Measurements from ENCODE around the gene SMIM43.
A peak's percentile ranks its signal among the peaks of the same experiment; 100 is the strongest.

SMIM43 gene

DNA sequence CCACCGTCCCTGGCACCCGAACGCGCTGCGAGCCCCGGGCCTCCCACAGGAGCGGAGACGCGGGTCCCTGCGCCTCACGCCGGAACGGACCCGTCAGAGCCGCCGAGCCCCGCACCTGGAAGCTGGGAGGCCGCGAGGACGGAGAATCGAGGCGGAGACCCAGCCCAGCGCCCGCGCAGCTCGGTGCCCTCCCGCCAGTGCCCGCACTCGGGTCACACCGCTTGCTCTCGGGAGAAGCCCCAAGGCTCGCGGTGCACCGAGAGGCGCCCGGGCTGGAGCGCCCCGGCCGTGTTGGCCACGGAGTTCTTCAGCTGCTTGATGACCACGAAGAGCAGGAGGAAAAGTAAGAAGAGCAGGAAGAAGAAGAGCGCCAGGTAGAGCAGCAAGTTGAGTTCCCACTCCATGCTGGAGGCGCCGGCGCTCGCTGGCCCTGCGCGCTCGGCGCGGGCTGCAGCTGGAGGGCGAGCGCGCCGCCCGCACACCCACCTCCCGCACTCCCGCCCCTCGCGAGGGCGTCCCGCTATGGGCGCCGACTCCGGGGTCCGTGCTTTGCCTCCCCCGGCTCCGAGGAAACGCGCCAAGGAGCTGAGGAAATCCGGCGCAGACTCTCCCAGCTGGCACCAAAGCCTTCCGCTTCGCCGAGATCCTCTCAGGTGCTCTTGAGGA lies at the start of gene SMIM43:
Gene SMIM43 (minus strand): TSS at position 463 of the 666 bp plus-strand sequence. CDS start 59 bp downstream, at position 404.
- no peak for TF ChIP-seq JUND (IDR thresholded peaks at IDR 0.05; ENCODE audit: low read depth)
- in situ Hi-C loops (cut with HindIII; ENCODE audit: low pct_unique_long_range_greater_than_20kb, low sequenced_read_pairs), result no loop called here
- DNase-seq (ENCODE audit: low read depth in 1 of 2, low spot score in 1 of 2), result no peak

DNA sequence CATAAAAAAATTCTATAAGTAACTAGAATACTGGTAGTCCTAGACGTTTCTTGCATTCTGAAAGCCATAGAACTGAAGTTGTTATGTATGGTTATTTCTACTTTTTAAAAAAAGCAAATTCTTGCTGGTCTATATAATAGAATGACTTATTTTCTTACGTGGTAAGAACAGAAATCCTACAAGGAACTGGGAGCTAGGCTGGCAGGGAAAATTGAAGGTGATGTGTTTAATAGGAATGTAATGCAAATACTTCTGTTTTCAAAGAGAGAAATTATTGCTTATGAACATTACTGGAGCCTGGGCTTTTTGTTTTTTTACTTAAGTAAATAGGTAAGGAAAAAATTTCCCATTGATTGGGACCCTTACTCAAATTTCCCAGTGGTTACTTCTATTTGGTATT lies 49.8 kb upstream of the SMIM43 start:
- DNase-seq (ENCODE audit: low read depth in 1 of 2, low spot score in 1 of 2), result no peak
- in situ Hi-C loops (cut with HindIII; ENCODE audit: low pct_unique_long_range_greater_than_20kb, low sequenced_read_pairs), result no loop called here
- no peak for TF ChIP-seq JUND (IDR thresholded peaks at IDR 0.05; ENCODE audit: low read depth)

DNA sequence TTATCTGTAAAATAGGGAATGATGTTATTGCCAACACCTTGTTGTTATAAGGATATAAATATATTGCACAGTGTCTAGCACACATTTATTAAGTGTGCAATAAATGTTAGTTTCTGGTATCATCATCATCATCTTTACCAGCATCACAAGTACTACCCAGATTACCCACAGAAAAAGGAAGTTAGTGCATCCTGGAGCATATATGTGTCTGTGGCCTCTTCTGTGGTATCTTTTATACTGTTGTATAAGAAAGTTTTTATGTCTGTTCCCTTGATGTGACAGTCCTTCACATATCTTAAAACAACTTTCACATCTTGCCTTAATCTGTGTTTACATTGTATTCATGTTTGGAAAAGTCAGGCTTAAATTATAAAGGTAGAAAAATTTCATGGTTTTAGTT lies 46.2 kb upstream of the SMIM43 start:
- in situ Hi-C loops (cut with HindIII; ENCODE audit: low pct_unique_long_range_greater_than_20kb, low sequenced_read_pairs), result no loop called here
- no peak for DNase-seq (ENCODE audit: low read depth in 1 of 2, low spot score in 1 of 2)
- no peak for TF ChIP-seq JUND (IDR thresholded peaks at IDR 0.05; ENCODE audit: low read depth)

DNA sequence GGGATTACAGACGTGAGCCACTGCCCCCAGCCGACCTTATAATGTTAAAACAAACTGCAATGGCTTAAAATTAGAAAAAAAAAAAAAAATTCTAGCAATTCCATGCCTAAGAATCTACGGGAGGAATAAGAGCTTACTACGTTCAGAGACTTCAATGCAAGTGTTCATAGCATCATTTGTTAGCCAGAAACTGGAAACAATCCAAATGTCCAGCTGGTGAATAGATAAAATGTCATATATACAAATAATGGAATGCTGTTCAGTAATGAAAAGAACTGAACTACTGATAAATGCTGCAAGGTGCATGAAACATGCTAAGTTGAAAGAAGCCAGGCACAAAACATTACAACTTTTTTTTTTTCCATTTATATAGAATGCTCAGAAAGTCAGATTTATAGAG lies 41.4 kb upstream of the SMIM43 start:
- TF ChIP-seq JUND (IDR thresholded peaks at IDR 0.05; ENCODE audit: low read depth), result no peak
- no peak for DNase-seq (ENCODE audit: low read depth in 1 of 2, low spot score in 1 of 2)
- in situ Hi-C loops (cut with HindIII; ENCODE audit: low pct_unique_long_range_greater_than_20kb, low sequenced_read_pairs), result no loop called here

DNA sequence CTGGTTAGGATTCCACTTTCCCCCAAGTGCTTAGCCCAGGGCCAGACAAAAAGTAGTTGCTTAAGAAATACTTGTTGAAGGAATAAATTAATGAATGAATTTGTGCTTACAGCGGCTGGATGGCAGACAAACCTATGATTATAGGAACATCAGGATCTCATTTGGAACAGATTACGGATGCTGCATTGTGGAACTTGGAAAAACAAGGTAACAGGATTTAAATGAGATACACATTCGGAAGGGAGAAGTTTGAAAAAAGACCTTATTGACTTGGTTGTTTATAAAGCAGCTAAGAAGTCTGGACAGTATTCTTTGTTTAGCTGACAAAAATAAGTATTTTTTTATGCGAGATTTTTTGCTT lies 36.7 kb upstream of the SMIM43 start:
- DNase-seq (ENCODE audit: low read depth in 1 of 2, low spot score in 1 of 2), result no peak
- in situ Hi-C loops (cut with HindIII; ENCODE audit: low pct_unique_long_range_greater_than_20kb, low sequenced_read_pairs), result no loop called here
- no peak for TF ChIP-seq JUND (IDR thresholded peaks at IDR 0.05; ENCODE audit: low read depth)

DNA sequence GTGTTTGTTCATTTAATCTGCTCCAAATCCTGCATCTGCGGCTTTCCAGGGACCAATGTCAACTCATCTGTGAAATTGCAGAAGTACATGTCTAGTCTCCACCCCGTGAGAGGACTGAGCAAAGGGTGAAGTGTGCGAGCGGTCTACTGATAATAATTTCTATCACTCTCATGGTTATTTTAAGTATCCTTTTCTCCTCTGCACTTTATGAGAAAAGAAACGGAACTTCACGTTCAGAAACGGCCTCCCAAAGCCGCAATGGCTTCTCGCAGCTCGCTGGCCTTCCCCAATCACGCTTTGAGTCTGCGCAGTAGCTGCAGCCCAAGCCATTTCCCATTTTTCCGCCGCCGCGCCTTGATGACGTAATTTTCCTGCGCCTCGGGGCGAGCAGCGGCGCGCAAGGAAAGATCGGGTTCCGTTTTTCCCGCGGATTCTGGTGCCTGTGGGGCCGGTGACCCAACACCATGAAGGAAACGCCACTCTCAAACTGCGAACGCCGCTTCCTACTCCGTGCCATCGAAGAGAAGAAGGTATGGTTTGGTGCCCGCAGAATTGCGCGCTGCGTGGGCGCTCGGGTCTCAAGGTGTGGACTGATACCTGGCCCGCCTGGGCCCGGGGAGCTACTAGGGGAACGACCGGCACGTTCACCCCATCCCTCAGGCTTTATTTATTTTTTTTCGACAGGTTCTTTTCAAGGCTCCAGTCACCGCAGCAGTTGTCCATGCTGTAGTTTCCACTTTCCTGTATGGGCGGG lies 36.2 kb upstream of the SMIM43 start, which contains the start of gene EXOSC9:
Gene EXOSC9 (plus strand): TSS at position 363 of the 754 bp plus-strand sequence. CDS start 102 bp downstream, at position 465.
- DNase-seq (ENCODE audit: low read depth in 1 of 2, low spot score in 1 of 2), result peak; percentile 18 to 94
- TF ChIP-seq JUND (IDR thresholded peaks at IDR 0.05; ENCODE audit: low read depth), result no peak
- in situ Hi-C loops (cut with HindIII; ENCODE audit: low pct_unique_long_range_greater_than_20kb, low sequenced_read_pairs), result no loop called here

DNA sequence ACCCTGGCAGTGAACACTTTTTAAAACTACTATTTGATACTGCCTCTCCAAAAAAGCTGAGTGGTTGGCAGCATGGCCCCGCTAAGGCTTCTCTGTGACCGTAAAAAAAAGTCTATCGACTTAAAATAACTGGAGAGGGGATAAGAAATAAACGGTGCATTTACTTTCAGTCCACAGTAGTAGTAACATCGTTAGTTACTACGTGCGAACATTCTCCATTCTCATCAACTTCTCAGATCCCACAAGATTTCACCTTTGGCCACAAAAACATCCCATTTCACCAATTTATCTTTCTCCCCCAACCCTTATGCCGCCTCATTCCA lies 35.6 kb upstream of the SMIM43 start:
- no peak for TF ChIP-seq JUND (IDR thresholded peaks at IDR 0.05; ENCODE audit: low read depth)
- in situ Hi-C loops (cut with HindIII; ENCODE audit: low pct_unique_long_range_greater_than_20kb, low sequenced_read_pairs), result no loop called here
- DNase-seq (ENCODE audit: low read depth in 1 of 2, low spot score in 1 of 2), result no peak

DNA sequence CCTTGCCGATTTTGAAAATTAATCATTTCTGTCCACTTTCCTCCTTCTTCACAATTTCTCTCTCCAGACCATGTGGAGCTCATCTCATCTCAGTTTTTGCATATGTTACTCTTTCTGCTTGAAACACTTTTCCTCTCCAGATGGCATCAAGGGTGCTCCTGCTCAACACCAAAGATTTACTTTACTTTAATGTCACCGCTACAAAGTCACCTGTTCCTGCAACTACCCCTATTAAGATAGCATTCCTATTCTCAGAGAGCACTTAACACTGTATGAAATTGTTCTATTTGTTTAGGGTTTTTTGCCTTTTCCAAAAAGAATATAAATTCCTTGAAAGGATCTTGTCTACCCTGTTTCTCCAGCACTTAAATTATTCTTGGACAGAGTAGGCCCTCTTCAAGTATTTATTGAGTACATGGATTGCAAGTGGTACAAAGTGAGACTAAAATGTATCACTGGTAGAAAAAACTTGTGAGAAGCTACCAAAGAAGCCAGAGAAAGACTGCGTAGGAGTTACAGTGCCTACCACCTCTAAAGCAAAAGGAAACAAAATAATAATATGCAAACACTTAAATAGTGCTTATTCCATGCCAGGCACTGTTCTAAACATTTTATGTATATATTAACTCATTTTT lies 35.0 kb upstream of the SMIM43 start:
- in situ Hi-C loops (cut with HindIII; ENCODE audit: low pct_unique_long_range_greater_than_20kb, low sequenced_read_pairs), result no loop called here
- TF ChIP-seq JUND (IDR thresholded peaks at IDR 0.05; ENCODE audit: low read depth), result no peak
- DNase-seq (ENCODE audit: low read depth in 1 of 2, low spot score in 1 of 2), result no peak

DNA sequence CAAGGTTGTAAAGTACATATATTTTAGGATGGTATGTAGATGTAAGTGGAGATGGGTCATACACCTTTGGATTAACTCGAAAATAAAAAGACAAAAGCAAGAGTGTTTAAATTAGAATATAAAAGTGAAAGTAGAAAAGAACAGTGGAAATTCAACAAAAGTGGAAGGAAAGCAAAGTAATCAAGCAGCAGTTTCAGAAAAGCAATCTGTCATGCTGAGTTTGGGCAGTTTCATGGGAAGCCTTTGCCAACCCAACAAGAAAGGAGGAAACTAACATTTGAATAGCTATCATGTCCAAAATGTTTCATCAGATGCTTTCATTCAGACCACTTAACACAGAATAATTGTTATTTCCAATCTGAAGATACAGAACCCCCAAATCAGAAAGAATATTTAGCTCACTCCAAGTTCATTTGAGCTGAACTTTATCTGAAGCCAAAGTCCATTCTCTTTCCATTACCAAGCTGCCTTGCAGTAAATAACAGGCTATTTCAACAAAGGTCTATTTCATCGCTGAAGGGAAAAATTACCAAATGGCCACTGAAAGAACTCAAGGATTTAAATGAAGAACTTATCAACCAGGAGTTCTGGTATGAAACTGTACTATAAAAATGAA lies 34.4 kb upstream of the SMIM43 start:
- DNase-seq (ENCODE audit: low read depth in 1 of 2, low spot score in 1 of 2), result no peak
- in situ Hi-C loops (cut with HindIII; ENCODE audit: low pct_unique_long_range_greater_than_20kb, low sequenced_read_pairs), result no loop called here
- TF ChIP-seq JUND (IDR thresholded peaks at IDR 0.05; ENCODE audit: low read depth), result no peak

DNA sequence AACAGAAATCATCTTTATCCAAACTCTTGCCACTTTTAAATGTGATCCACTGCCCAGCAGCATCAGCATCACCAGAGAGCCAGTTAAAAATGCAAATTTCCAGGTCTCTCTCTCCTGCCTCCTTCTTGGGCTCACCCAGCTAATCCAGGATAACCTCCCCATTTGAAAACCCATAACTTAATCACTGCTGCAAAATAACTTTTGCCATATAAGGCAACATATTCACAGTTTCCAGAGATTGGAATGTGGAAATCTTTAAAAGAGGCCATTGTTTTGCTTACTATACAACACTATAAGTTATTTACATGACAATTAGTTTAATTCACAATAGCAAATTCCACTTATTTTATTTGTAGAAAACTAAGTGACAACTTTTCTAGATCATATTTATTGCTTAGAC lies 31.3 kb upstream of the SMIM43 start:
- no peak for TF ChIP-seq JUND (IDR thresholded peaks at IDR 0.05; ENCODE audit: low read depth)
- in situ Hi-C loops (cut with HindIII; ENCODE audit: low pct_unique_long_range_greater_than_20kb, low sequenced_read_pairs), result no loop called here
- no peak for DNase-seq (ENCODE audit: low read depth in 1 of 2, low spot score in 1 of 2)

DNA sequence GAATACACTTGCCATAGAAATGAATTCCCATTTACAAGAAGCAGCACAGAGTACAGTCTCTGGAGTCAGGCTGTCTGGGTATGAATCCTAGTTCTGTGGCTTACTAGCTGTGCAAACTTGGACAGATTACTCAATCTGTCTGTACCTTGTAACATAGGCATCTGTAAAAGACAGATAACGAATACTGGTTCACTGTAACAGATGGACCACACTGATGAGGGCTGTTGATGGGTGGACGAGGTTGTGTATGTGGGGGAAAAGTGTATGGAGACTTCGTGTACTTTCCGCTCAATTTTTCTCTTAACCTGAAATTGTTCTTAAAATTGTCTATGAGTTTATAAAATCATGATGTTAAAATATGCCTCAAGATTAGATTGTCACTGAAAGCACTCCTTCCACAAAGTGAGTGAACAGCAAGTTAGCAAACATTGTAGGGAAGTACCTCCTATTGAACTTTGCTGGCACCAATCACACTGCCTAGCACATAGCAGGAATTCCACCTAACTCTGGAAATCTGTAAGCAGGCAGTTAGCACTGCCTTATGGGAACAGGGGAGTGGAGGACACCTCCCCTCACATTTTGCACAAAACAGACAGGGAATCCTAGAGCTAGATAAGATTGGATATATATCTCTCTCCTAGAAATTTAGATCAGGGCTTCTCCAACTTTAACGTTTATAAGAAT lies 29.7 kb upstream of the SMIM43 start:
- peak in 1 of 2 experiments; percentile 49 for DNase-seq (ENCODE audit: low read depth in 1 of 2, low spot score in 1 of 2)
- no peak for TF ChIP-seq JUND (IDR thresholded peaks at IDR 0.05; ENCODE audit: low read depth)
- in situ Hi-C loops (cut with HindIII; ENCODE audit: low pct_unique_long_range_greater_than_20kb, low sequenced_read_pairs), result no loop called here

DNA sequence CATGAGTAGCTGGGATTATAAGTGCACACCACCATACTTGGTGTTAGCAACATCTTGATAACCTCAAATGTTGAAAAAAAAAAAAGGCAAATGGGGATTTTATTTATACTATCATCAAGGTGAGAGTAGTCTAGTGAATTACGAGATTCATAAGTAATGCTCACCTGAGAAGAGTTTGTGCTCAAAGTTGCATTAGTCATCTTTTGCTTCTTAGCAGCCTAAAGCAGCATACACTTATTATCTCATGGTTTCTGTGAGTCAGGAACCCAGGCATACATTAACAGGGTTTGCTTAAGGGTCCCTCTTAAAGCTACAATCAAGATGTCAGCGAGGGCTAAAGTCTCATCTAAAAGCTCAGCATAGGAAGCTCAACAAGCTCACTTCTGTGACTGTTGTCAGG lies 28.0 kb upstream of the SMIM43 start:
- no peak for TF ChIP-seq JUND (IDR thresholded peaks at IDR 0.05; ENCODE audit: low read depth)
- DNase-seq (ENCODE audit: low read depth in 1 of 2, low spot score in 1 of 2), result no peak

More for the DNA sequence above, 28.0 kb upstream of the SMIM43 start:
- in situ Hi-C loops (cut with HindIII; ENCODE audit: low pct_unique_long_range_greater_than_20kb, low sequenced_read_pairs), result no loop called here

Data from T47D (cell line).